GM21786 (cell line): ENCODE results near the gene OR52M1.

Source experiments
- ATAC-seq: cut with Tn5 transposase; IDR thresholded peaks from one replicate; pipeline ENCODE4 v1.9.1; 2021; ENCODE audit not compliant: unreplicated experiment

Gene OR52M1

DNA sequence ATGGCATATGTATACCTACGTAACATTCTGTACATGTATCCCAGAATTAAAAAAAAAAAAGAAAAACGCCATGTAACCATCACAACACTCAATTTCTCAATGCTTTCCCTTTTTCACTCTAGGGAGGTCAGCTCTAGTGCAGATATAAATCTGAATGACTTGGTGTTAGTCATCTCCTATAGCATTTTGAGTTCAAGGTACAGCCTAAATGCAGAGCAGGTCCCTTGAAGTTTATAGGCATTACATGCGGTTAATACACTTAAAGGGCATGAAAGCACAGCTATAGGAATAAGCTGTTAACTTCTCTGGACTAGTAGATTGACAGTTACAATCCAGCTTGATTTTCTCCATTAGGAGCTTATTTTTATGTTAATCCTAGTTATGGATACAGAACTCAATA, 20.4 kb downstream of the OR52M1 start:
- no peak for ATAC-seq

DNA sequence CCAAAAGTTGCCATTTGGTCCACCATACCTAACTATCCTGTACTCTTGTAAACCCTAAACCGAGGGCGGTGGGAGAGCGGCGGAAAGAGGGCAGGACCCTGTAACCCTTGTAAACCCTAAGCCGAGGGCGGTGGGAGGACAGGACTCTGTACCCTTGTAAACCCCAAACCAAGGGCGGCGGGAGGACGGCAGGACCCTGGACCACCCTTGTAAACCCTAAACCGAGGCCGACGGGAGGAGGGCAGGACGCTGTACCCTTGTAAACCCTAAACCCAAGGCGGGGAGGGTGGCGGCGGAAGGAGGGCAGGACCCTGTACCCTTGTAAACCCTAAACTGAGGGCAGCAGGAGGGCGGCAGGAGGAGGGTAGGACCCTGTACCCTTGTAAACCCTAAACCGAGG, 24.1 kb downstream of the OR52M1 start:
- no peak for ATAC-seq

DNA sequence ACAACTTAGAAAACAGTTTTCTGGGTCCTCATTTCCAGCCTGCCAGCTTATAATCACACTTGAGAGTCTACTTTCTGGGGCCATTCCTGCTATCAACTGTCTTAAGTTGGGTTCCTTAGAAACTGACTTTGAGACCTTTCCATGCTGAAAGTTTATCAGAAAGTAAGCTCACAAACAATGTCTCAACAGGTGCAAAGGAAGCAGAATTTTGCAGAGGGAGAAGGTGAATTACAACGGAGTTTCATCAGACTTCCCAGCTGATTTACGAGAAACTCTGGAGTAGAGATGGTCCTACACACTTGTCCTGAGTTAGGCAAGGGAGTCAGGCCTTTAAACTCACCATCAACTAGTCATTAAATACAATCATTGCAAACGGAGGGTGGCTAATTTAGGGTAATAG, 31.9 kb downstream of the OR52M1 start:
- ATAC-seq, result no peak

DNA sequence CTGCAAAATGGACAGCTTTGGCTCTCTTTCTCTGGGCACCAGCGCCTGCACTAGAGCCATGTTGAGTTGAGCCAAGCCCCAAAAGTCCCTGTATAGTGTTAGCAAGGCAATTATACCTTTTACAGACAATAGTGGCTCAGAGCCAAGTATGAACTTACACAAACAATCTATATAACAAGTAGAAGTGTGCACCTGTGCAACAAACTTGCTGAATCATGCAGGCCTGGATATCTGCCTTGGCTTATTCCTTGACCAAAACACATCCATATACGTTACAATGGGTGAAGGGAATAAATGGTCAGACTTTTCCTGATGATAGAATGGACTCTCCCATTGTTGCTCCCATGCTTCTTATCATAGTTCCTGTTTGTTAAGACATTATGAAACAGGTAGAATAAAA, 32.8 kb downstream of the OR52M1 start:
- ATAC-seq, result no peak

DNA sequence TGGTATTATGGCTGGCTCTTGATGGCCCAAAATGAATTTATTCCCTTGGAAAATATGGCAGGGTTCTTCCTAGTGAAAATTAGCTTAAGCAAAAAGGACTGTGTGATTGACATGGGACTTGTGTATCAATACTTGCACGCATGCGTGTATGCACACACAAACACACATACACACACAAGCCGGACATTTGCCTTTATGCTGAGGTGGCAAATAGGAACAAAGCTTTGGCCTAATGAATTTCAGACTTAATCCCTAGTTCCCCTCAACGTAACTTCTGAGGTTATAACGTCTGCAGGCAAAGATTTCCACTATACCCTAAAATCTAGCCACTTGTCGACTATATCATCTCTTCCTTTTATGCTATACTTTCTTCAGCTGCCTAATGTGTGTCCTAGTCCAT, 33.6 kb downstream of the OR52M1 start:
- no peak for ATAC-seq

DNA sequence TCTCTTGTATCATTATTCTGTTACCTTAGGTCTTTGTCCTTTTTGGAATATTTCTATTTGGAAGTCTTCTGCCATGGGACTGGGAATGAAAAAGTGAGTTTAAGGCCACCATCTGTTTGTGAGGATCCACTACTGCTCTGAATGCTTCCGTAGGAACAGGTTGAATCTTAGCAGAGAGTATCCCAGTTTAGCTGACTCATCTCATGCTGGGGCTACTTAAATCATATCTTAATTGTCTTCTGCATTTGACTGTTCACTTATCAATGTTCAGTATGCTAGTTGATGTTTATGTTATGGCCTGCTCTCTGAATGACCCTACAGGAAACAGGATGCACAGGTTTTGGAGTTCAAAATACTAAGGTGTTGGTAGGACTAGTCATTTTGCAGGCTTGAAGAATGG, 35.1 kb downstream of the OR52M1 start:
- no peak for ATAC-seq

DNA sequence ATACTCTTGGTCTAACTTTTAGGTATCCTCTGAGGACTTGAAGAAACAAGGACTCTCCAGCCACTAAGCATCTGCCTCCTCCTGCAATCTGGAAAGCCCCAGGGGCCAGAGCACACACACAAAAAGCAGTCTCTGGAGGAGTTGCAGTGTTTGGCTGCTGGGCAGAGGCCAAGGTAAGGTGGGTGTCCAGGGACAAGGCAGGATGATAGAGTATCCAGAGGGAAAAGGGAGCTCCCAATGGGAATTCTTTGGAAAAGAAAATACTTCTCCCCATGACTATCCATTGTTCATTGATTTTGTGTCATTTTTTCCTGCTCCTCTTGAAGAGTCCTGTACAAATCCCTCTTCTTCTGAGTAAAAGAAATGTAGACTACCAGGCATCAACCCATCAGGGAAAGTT, 36.5 kb downstream of the OR52M1 start, which contains the start of gene OR52I2:
Gene OR52I2, plus strand, starts transcription at position 301 of the 400 bp plus-strand sequence.
- ATAC-seq, result no peak

DNA sequence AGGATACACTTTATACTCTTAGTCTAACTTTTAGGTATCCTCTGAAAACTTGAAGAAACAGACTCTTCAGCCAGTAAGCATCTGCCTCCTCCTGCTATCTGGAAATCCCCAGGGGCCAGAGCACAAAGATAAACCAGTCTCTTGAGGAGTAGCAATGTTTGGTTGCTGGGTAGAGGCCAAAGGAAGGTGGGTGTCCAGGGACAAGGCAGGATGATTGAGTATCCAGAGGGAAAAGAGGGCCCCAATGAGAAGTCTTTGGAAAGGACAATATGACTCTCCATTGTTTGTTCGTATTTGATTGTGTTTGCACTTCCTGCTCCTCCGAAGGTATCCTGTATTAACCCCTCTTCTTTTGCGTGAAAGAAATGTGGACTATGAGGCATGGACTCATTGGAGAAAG, 44.0 kb downstream of the OR52M1 start:
- ATAC-seq, result no peak

DNA sequence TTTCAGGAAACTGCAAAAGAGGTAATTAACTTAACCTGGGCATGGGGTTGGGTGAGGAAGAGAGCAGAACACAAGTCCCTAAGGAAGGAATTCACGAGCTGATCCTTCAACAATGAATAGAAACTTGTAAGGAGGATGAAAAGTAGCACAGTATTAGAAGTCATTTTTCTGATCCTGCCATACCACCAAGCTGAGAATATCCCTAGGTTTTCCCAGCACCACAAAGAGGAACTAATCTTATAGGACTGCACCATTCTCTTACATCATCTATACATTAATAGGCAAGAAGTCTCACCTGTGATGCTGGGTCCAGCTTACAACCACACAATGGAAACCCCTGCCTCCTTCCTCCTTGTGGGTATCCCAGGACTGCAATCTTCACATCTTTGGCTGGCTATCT, 48.7 kb downstream of the OR52M1 start, which contains the start of gene OR52I1:
Gene OR52I1, plus strand, starts transcription at position 301 of the 400 bp plus-strand sequence. Its CDS starts 0 bp downstream, at position 301.
- no peak for ATAC-seq
